GM12875 (cell line): Measurements from ENCODE around the gene MAGI2.

Experiments used
- H3K4me3 ChIP-seq: one replicate; pipeline ENCODE4 v1.5.1; 2011; ENCODE audit warnings: low read depth, low read length, control low read depth
- TF ChIP-seq, protein P1 (sequence below): IDR thresholded peaks from 2 replicates; pipeline ENCODE4 v1.5.1; 2011; ENCODE audit warnings: low read depth, mild to moderate bottlenecking, control low read depth, inconsistent platforms, low read length, moderate library complexity, borderline replicate concordance; ENCODE audit not compliant: insufficient read depth

The MAGI2 gene

DNA sequence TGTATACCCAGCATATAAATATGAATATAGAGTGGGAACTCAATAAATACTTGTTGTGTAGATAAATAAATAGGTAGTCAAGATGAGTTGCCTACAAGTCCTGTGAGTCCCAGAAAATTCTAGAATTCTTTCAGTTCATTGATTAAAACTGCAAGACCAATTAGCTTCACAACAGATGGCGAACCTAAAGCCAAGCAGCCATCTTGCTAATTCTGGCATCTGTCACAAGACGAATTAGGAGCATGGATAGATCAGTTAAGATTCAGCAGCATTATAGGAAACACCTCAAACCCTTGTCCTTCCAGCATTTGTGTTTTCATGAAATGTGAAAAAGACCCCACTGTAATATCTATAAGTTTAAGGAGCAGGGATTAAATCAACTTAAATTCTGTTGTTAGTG lies 552.7 kb downstream of the MAGI2 start:
- H3K4me3 ChIP-seq, result no peak overlapping the region
- TF ChIP-seq, protein P1, sequence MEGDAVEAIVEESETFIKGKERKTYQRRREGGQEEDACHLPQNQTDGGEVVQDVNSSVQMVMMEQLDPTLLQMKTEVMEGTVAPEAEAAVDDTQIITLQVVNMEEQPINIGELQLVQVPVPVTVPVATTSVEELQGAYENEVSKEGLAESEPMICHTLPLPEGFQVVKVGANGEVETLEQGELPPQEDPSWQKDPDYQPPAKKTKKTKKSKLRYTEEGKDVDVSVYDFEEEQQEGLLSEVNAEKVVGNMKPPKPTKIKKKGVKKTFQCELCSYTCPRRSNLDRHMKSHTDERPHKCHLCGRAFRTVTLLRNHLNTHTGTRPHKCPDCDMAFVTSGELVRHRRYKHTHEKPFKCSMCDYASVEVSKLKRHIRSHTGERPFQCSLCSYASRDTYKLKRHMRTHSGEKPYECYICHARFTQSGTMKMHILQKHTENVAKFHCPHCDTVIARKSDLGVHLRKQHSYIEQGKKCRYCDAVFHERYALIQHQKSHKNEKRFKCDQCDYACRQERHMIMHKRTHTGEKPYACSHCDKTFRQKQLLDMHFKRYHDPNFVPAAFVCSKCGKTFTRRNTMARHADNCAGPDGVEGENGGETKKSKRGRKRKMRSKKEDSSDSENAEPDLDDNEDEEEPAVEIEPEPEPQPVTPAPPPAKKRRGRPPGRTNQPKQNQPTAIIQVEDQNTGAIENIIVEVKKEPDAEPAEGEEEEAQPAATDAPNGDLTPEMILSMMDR, result no peak

DNA sequence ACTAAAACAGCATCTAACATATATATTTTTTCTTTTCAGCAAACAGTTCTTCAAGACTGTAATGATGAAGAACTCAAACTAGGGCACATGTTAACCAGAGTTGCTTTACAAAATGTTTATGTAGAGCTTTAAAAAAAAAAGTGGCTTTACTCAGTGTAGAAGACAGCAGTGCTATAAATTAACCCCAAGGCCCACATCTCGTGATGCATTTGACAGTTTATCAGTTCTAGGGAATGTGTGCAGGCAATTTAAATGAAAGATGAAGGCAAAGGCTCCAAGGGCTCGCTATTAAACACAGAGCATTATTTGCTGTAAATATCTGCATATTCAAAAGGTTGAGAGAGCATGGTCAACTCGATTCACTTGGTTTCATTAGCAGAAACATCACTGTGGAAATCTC lies 558.1 kb downstream of the MAGI2 start:
- H3K4me3 ChIP-seq, result no peak overlapping the region
- TF ChIP-seq, protein P1, result no peak

GRCh38 chr7:78879206-78879605 lies 574.3 kb downstream of the MAGI2 start:
- no peak overlapping the region for H3K4me3 ChIP-seq
- TF ChIP-seq, protein P1, result no peak

DNA sequence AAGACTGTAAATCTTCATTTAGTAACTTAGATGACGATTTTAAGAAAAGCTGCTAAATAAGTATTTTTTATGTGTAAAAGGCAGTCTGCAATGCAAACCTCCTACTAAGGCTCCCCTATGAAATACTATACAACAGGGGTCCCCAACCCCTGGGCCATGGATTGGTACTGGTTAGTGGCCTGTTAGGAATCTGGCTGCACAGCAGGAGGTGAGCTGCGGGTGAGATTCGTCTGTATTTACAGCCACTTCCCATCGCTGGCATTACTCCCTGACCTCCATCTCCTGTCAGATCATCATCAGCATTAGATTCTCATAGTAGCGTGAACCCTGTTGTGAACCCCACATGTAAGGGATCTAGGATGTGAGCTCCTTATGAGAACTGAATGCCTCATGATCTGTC lies 580.4 kb downstream of the MAGI2 start:
- TF ChIP-seq, protein P1, result no peak
- H3K4me3 ChIP-seq, result no peak overlapping the region

DNA sequence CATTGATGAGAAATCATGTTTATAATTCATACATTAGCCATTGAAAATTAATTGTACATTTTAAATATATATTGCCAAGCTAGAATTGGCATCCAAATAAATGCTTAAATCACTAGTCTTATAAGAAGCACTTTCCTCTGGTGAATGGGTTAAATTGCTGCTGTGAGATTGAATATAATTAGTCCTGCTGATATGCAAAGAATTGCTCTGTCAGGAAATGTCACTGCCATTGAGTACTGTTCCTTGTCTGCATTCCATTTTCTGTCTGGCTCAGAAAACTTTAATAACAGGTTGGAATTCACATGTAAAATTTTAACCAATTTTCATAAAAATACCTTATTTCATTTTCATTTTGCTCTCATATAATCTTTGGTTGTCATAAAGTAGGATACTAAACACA lies 589.1 kb downstream of the MAGI2 start:
- TF ChIP-seq, protein P1, result no peak

GRCh38 chr7:78863281-78863680 lies 590.2 kb downstream of the MAGI2 start:
- no peak overlapping the region for H3K4me3 ChIP-seq
- TF ChIP-seq, protein P1, result no peak

More for the DNA sequence above, 589.1 kb downstream of the MAGI2 start:
- no peak overlapping the region for H3K4me3 ChIP-seq

DNA sequence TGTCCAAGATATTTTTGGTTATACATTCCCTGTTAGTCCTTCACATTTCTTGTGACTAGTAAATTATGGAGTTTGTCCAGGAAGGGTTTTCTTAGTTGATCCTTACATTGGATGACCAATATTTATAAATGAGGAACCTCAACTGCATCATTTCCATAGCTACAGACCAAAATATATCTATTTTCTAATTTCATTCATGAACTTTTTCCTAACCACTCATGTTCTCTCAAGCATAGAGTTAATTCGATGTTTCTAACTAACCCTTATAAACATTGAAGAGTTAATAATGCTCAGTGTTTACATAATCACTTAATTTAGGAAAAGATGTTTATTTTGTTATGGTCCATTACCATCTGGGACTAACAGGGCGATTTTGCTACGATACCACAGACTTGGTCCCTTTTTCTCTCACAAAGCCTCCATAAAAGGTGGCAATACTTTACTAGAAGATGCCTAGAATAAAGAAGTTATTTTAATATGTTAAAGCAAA lies 591.0 kb downstream of the MAGI2 start:
- H3K4me3 ChIP-seq, result no peak overlapping the region
- TF ChIP-seq, protein P1, result no peak
